Islet precursor cell (in vitro differentiated cells): Measurements from ENCODE around the gene NEK2.
"Not testable (repeated sequence)": the region's sequence is repeated elsewhere in the genome, so short reads cannot be mapped to it uniquely, and the experiment has no call there.

Source experiments
- DNase-seq: peaks from one replicate; pipeline ENCODE4 v3.0.0-alpha.2; 2018

NEK2 gene

DNA sequence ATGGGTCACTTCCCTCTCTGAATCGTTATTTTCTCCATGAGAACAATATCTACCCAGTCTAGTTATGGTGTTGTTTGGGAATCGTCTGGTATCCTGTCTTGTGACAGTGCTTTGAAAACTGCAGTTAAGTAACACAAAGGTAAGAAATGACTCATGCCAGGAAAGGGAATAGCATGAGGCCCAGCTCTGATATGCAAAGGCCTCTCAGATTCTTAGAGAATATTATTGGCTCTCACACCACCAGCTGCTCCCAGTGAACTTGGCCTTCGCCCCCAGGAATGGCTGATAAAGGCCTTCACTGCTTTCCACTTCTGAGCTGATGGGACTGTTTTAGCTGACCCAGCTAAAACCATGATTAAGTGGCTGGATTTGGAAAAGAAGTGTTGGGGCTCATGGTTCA is 27.1 kb downstream of the NEK2 start:
- no peak for DNase-seq

DNA sequence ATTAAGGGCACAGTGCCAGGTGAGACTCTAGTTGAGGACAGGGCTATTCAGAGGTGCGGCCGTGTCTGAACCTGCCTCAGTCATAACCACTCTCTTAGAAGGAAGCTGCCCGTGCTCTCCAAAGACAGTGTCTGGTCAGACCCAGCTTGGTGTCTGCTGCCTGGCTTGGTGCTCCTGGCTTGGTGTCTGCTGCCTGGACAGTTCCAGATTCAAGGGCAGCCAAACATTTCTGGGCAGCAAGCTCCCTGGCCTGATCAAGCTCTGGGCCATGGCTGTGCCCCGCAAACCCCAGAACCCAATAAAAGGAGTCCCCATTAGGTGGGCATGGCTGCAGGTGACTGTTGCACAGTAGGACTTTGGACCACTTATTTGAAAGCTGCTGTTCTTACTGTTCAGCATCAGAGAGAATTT is 27.7 kb downstream of the NEK2 start:
- DNase-seq = no peak

- DNase-seq = no peak
Measured at GRCh38 chr1:211646566-211646965, 28.9 kb downstream of the NEK2 start.

GRCh38 chr1:211645601-211646000 is 29.8 kb downstream of the NEK2 start:
- not testable (repeated sequence) for DNase-seq

GRCh38 chr1:211644653-211645052 is 30.8 kb downstream of the NEK2 start:
- DNase-seq = no peak

DNA sequence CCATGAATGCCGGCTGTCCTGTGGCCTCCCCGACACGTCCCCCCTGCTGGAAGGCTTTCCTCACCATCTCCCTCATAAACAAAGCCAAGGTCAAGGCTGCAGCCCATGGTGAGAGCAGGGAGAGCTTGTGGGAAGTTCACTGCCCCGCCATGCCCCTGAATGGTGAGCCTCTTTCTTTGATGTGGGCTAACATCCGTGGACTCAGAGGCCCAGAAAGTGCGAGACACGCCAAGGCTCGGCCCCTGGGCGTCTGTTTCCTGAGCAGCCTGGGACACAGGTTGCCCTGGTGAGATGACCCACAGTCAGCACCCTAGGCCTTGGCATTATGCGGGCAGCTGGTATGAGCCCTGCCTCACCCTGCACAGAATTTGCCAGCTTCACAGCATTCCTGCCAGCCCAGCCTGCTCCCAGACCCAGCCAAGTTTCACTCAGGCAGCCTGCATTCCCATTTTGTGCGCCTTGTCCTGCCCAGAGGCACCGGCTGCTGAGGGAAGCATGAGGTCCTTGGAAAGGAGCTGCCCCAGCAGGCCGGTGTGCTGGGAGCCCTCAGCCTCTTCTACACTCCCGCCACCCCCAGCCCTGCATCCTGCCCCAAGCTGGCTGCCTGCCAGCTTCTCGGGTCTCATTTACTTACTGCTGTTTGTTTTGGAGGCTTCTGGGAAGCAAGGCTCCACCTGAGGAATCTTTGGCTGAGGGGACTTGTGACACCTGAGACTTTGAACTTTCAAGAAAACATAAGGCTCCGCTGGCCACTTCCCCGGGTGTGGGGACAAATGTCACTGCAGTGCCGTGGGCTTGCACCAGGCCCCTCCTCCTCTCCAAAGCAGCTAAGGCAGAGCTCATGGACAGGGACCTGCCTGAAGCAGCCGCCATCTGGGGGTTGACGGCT is 31.9 kb downstream of the NEK2 start:
- no peak for DNase-seq

GRCh38 chr1:211642870-211643269 is 32.6 kb downstream of the NEK2 start:
- DNase-seq = no peak

GRCh38 chr1:211641942-211642341 is 33.5 kb downstream of the NEK2 start:
- DNase-seq = no peak

GRCh38 chr1:211641044-211641800 is 34.2 kb downstream of the NEK2 start:
- DNase-seq = no peak

DNA sequence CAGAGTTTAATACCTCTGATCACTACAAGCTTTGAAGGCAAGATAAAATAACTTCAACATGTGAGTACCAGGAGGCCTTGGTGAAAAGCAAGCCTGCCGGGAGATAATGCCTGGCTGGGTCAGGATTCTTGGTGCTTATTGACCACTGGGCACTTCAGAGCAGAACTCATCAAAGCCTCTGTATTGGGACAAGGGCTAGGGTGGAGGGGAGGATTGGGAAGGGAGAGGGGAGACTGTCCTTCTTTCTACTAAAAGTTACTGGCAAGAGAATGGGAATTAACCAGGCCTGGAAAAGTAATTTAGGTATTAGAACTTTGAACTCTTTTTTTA is 35.2 kb downstream of the NEK2 start:
- DNase-seq = no peak

GRCh38 chr1:211639475-211640300 is 35.7 kb downstream of the NEK2 start:
- no peak for DNase-seq

GRCh38 chr1:211638689-211639101 is 36.7 kb downstream of the NEK2 start:
- DNase-seq = no peak

DNA sequence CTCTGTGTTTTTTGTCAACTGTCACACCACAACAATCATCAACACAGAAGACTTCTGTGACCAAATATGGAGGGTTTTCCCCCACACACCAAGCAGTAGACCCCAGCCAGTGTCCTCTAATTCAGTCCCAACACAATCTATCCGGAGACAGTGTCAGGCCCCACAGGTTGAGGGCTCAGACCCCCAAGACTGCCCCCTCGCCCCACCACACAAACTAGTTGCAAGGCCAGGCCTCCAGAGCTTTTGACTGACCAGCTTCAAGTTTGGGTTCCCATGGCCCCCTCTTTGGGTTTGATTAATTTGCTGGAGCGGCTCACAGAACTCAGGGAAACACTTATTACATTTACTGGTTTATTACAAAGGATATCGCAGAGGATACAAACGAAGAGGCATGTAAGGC is 37.2 kb downstream of the NEK2 start:
- no peak for DNase-seq

DNA sequence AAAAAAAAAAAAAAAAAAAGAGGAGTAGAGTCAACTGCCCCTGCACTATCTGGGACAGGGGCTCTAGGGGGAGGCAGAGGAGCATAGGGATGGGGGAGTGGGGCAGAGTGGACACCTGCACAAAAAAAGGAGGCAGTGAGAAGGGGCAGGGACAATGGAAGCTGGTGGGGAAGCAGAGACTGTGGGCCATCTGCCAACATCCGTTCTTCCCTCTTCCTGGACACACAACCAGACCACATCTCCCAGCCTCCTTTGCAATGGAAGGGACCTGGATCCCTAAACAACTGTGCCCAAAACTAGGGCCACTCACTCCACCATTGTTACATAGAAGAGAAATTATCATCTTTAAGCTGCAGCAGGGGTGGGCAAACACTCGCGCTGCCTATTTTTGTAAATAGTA is 38.4 kb downstream of the NEK2 start:
- DNase-seq = no peak

- peak; percentile 89 for DNase-seq
Measured at GRCh38 chr1:211636575-211637029, 38.8 kb downstream of the NEK2 start.

DNA sequence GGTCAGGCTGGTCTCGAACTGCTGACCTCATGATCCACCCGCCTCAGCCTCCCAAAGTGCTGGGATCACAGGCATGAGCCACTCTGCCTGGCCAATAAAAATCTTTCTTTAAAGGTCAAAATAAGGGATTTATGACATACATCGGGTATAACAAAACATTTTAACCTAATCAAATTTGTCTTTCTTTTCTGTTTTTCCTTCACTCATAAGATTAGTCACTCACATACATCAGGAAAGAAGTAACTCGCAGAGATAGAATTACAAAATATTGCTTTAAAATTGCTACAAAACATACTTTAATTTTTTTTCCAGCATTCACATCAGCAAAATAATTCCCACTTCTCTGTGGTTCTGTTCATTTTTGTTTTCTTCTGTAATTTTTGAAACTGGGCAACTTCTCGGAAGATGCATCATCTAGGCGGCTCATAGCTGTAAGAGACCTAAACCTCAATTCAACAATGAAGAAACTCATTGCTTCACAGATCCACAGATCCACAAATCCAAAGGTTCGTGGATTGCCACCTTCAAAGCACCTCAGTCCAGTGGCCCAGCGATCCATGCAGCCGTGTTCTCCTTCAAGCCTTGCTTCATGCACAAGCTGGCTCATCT is 39.7 kb downstream of the NEK2 start:
- no peak for DNase-seq

DNA sequence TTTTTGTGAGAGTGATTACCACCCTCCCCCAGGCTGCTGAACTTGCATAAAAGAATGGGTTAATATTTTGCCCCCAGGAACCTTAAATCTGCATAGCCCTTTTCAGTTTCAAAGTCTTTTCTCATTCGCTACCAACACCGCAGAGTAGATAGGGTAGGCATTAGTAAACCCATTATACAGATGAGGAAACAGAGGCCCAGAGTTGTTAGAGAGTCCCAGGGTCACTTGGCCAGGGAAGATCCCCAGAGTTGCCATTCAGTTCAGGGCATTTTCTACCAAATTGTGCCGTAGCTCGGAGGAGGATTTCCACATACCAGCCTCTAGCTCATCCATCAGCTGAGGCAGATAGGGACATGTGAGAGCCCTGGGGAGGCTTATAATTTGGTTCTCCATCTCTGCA is 40.5 kb downstream of the NEK2 start:
- DNase-seq = no peak

DNA sequence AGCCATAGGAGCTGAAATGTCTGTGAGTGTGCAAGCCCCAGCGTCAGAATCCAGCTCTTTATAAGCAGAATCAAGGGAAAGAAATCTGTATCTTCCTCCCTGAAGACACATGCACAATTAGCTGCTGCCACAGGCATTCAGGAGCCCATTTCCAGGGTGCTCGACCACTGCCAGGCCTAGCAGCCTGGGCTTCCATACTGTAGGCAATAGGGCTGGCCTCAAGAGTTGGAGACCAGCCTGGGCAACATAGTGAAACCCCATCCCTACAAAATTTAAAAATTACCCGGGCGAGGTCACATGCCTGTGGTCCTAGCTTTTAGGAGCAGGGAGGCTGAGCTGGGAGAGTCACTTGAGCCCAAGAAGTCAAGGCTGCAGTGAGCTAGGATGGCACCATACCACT is 41.0 kb downstream of the NEK2 start:
- DNase-seq = no peak

GRCh38 chr1:211633524-211633846 is 41.9 kb downstream of the NEK2 start:
- DNase-seq = no peak

DNA sequence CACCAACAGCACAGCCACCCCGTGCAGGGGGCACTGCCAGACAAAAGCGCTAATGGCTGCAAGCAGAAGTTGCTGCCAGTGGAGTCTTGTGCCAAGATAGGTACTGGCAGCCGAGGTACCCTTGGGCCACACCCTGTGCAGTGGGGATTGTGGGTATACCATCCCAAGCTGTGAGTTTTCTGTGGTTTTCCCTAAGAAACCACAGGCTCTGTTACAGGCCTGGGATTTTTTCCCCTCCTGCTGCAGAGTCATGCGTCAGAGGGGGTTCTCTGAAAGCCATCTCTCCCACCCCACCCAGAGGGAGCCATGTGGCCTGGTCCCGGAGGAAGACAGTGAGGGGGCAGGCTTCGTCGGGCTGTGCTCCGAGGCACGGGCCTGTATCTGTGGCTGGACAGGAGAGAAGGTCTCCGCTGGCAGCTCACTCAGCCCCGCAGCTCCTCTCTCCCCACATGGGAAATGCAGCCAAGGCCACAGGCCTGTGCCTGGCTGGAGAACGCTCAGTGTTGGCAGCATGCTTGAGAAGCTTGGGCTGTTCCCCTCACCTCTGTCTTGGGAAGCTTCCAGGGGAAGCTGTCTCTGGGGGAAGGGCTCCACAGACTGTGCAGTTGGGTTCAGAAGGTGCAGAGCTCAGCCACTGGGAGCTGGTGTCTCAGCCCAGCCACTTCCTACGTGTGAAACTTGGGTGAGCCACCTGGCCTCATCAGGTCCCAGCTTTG is 42.5 kb downstream of the NEK2 start:
- DNase-seq = peak; percentile 73

DNA sequence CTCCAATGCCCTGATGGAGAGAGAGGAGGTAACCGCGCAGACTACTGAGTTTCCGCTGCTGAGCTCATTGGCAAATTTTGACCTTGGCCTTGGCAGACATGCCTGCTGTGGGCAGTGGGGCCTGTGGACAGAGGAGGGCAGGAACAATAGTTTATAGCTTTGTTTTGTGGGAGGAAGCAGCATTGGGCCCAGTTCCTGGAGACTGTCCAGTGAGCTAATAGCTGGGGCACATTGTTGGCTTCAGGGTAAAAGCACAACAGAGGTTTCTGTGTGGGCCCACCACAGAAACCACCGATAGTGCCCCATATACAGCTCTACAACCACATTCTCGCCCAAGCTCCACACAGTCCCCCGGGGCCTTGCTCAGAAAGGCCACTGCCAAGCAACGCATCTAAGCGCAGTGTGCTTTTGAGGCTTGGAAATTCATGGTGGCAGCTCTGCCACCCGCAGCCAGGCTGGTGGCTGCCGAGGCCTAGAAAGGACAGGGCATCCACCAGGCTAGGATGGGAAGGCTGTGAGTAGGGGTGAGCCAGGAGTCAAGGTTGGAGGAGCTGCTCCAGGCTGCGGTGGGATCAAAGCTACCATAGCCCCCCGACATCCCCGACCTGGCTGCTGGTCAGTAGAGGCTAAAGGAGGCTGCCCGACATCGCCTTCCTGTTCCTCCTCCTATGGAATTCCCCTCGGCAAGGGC is 43.2 kb downstream of the NEK2 start:
- no peak for DNase-seq

DNA sequence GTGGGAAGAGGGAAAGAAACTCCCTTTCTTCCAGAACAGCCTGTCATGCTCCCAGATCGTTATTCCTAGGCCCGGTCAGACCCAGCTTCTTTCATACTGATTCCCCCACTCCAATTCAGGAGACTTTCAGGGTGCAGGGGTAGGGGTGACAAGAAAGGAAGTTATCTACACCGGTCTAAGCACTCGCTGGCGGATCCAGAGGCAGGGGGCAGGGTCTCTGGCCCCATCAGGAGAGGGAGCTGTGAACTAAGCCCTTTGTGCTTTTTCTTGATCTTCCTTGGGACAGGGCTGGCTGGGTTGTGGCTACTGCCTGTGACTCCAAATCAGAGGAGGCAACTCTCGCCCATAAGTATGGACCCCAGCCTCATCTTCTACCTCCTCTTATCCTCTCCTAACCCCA is 44.3 kb downstream of the NEK2 start:
- no peak for DNase-seq
